Measurements from ENCODE around the gene NTN1.

The NTN1 gene

GRCh38 chr17:8997994-8998628 lies 23.2 kb upstream of the NTN1 start:
- no peak overlapping the region for H3K9ac ChIP-seq (ENCODE audit: low read length)
- H3K18ac ChIP-seq (ENCODE audit: low read length): no peak overlapping the region
- H3K27ac ChIP-seq (ENCODE audit: low read depth, low read length): no peak overlapping the region
- H2BK120ac ChIP-seq (ENCODE audit: insufficient read depth, low read length, poor library complexity): no peak overlapping the region
- H3K23ac ChIP-seq (ENCODE audit: low read length): no peak overlapping the region
- no peaks in the 10 kb centered on the region for H3K79me2 ChIP-seq (ENCODE audit: control insufficient read depth, insufficient read depth, low read length, poor library complexity)
- H3K14ac ChIP-seq (ENCODE audit: low read length): no peak overlapping the region
- no peak overlapping the region for H2BK5ac ChIP-seq (ENCODE audit: low read depth, low read length, poor library complexity)
- H3K27me3 ChIP-seq (ENCODE audit: insufficient read depth, low read length): peaks cover 21% of the 10 kb centered on the region
- no peak overlapping the region for H3K4me3 ChIP-seq (ENCODE audit: low read depth, low read length)
- H3K36me3 ChIP-seq (ENCODE audit: control insufficient read depth in 1 of 2, insufficient read depth in 2 of 2, low read length in 2 of 2): no peaks in the 10 kb centered on the region
- no peaks in the 10 kb centered on the region for H3K9me3 ChIP-seq (ENCODE audit: insufficient read depth, low read depth, low read length)
- H4K12ac ChIP-seq (ENCODE audit: low read depth, low read length): no peak overlapping the region
- H2AFZ ChIP-seq (ENCODE audit: insufficient read depth, low read length, poor library complexity): no peak overlapping the region
- no peak overlapping the region for H3K4me2 ChIP-seq (ENCODE audit: low read length)
- H2BK12ac ChIP-seq (ENCODE audit: low read length): no peak overlapping the region
- no peaks in the 10 kb centered on the region for H3K79me1 ChIP-seq (ENCODE audit: low read length)
- H4K8ac ChIP-seq (ENCODE audit: low read depth, low read length): no peak overlapping the region
- no peak overlapping the region for H3K4ac ChIP-seq (ENCODE audit: low read depth, low read length)
- WGBS (ENCODE audit: extremely low coverage, insufficient coverage, insufficient read length): no CpG with 5 or more reads among the region's 9 CpGs
- peak; percentile 60 to 87 for DNase-seq
- H3K4me1 ChIP-seq (ENCODE audit: control insufficient read depth in 1 of 2, insufficient read depth in 2 of 2, low read length in 2 of 2): peaks cover 0 to 5% of the 10 kb centered on the region in 2 experiments
- H2AK5ac ChIP-seq (ENCODE audit: low read length): no peak overlapping the region
- H4K91ac ChIP-seq (ENCODE audit: low read depth, low read length): no peak overlapping the region

GRCh38 chr17:9001559-9001958 lies 19.8 kb upstream of the NTN1 start:
- H4K91ac ChIP-seq (ENCODE audit: low read depth, low read length): no peak overlapping the region

GRCh38 chr17:9002227-9002605 lies 19.1 kb upstream of the NTN1 start:
- Histone ChIP-seq H4K91ac (ENCODE audit: low read depth, low read length) (no peak overlapping the region), H3K27me3 (ENCODE audit: insufficient read depth, low read length) (peaks cover 48% of the 10 kb centered on the region), H3K23ac (ENCODE audit: low read length) (no peak overlapping the region), H3K27ac (ENCODE audit: low read depth, low read length) (no peak overlapping the region), H3K4me1 (ENCODE audit: control insufficient read depth in 1 of 2, insufficient read depth in 2 of 2, low read length in 2 of 2) (peaks cover 5 to 6% of the 10 kb centered on the region in 2 experiments), H3K79me2 (ENCODE audit: control insufficient read depth, insufficient read depth, low read length, poor library complexity) (no peaks in the 10 kb centered on the region), H2BK12ac (ENCODE audit: low read length) (no peak overlapping the region), H3K36me3 (ENCODE audit: control insufficient read depth in 1 of 2, insufficient read depth in 2 of 2, low read length in 2 of 2) (no peaks in the 10 kb centered on the region), H4K8ac (ENCODE audit: low read depth, low read length) (no peak overlapping the region), H3K9me3 (ENCODE audit: insufficient read depth, low read depth, low read length) (peaks cover 4% of the 10 kb centered on the region), H3K14ac (ENCODE audit: low read length) (no peak overlapping the region), H3K18ac (ENCODE audit: low read length) (no peak overlapping the region), H2BK120ac (ENCODE audit: insufficient read depth, low read length, poor library complexity) (no peak overlapping the region), H3K79me1 (ENCODE audit: low read length) (no peaks in the 10 kb centered on the region), H2AK5ac (ENCODE audit: low read length) (no peak overlapping the region), H3K4me3 (ENCODE audit: low read depth, low read length) (no peak overlapping the region), H3K4ac (ENCODE audit: low read depth, low read length) (no peak overlapping the region), H2AFZ (ENCODE audit: insufficient read depth, low read length, poor library complexity) (no peak overlapping the region), H3K4me2 (ENCODE audit: low read length) (no peak overlapping the region), H2BK5ac (ENCODE audit: low read depth, low read length, poor library complexity) (no peak overlapping the region), H3K9ac (ENCODE audit: low read length) (no peak overlapping the region), H4K12ac (ENCODE audit: low read depth, low read length) (no peak overlapping the region)
- WGBS (ENCODE audit: extremely low coverage, insufficient coverage, insufficient read length): no CpG with 5 or more reads among the region's 15 CpGs
- no peak for DNase-seq

More at GRCh38 chr17:9001559-9001958, 19.8 kb upstream of the NTN1 start:
- no peak overlapping the region for H2AFZ ChIP-seq (ENCODE audit: insufficient read depth, low read length, poor library complexity)
- no peak overlapping the region for H3K27ac ChIP-seq (ENCODE audit: low read depth, low read length)
- no CpG with 5 or more reads among the region's 3 CpGs for WGBS (ENCODE audit: extremely low coverage, insufficient coverage, insufficient read length)
- no peak overlapping the region for H2BK12ac ChIP-seq (ENCODE audit: low read length)
- no peaks in the 10 kb centered on the region for H3K79me2 ChIP-seq (ENCODE audit: control insufficient read depth, insufficient read depth, low read length, poor library complexity)
- H3K27me3 ChIP-seq (ENCODE audit: insufficient read depth, low read length): peaks cover 48% of the 10 kb centered on the region
- no peak overlapping the region for H2BK5ac ChIP-seq (ENCODE audit: low read depth, low read length, poor library complexity)
- H3K14ac ChIP-seq (ENCODE audit: low read length): no peak overlapping the region
- H2AK5ac ChIP-seq (ENCODE audit: low read length): no peak overlapping the region
- no peak overlapping the region for H3K18ac ChIP-seq (ENCODE audit: low read length)
- H3K4me1 ChIP-seq (ENCODE audit: control insufficient read depth in 1 of 2, insufficient read depth in 2 of 2, low read length in 2 of 2): peaks cover 5 to 6% of the 10 kb centered on the region in 2 experiments
- no peak overlapping the region for H3K4ac ChIP-seq (ENCODE audit: low read depth, low read length)
- no peak overlapping the region for H4K12ac ChIP-seq (ENCODE audit: low read depth, low read length)
- peaks cover 4% of the 10 kb centered on the region for H3K9me3 ChIP-seq (ENCODE audit: insufficient read depth, low read depth, low read length)
- DNase-seq: no peak
- no peak overlapping the region for H3K9ac ChIP-seq (ENCODE audit: low read length)
- no peak overlapping the region for H4K8ac ChIP-seq (ENCODE audit: low read depth, low read length)
- H3K79me1 ChIP-seq (ENCODE audit: low read length): no peaks in the 10 kb centered on the region
- H2BK120ac ChIP-seq (ENCODE audit: insufficient read depth, low read length, poor library complexity): no peak overlapping the region
- H3K23ac ChIP-seq (ENCODE audit: low read length): no peak overlapping the region
- H3K4me3 ChIP-seq (ENCODE audit: low read depth, low read length): no peak overlapping the region
- no peak overlapping the region for H3K4me2 ChIP-seq (ENCODE audit: low read length)
- no peaks in the 10 kb centered on the region for H3K36me3 ChIP-seq (ENCODE audit: control insufficient read depth in 1 of 2, insufficient read depth in 2 of 2, low read length in 2 of 2)

- H3K36me3 ChIP-seq (ENCODE audit: control insufficient read depth in 1 of 2, insufficient read depth in 2 of 2, low read length in 2 of 2): no peaks in the 10 kb centered on the region
- no peak overlapping the region for H3K23ac ChIP-seq (ENCODE audit: low read length)
- H3K79me2 ChIP-seq (ENCODE audit: control insufficient read depth, insufficient read depth, low read length, poor library complexity): no peaks in the 10 kb centered on the region
- no peak overlapping the region for H3K9ac ChIP-seq (ENCODE audit: low read length)
- no peak overlapping the region for H2BK120ac ChIP-seq (ENCODE audit: insufficient read depth, low read length, poor library complexity)
- H4K8ac ChIP-seq (ENCODE audit: low read depth, low read length): no peak overlapping the region
- no peak overlapping the region for H2BK12ac ChIP-seq (ENCODE audit: low read length)
- H2AFZ ChIP-seq (ENCODE audit: insufficient read depth, low read length, poor library complexity): peak overlapping the region; percentile 55
- H3K9me3 ChIP-seq (ENCODE audit: insufficient read depth, low read depth, low read length): peaks cover 4% of the 10 kb centered on the region
- peak overlapping the region; percentile 84 for H3K4me2 ChIP-seq (ENCODE audit: low read length)
- H3K27ac ChIP-seq (ENCODE audit: low read depth, low read length): no peak overlapping the region
- DNase-seq: peak in 1 of 2 donors; percentile 52
- H3K14ac ChIP-seq (ENCODE audit: low read length): no peak overlapping the region
- no peak overlapping the region for H4K91ac ChIP-seq (ENCODE audit: low read depth, low read length)
- no peak overlapping the region for H4K12ac ChIP-seq (ENCODE audit: low read depth, low read length)
- H3K4me1 ChIP-seq (ENCODE audit: control insufficient read depth in 1 of 2, insufficient read depth in 2 of 2, low read length in 2 of 2): peaks cover 5 to 6% of the 10 kb centered on the region in 2 experiments
- no peak overlapping the region for H3K18ac ChIP-seq (ENCODE audit: low read length)
- no CpG with 5 or more reads among the region's 69 CpGs for WGBS (ENCODE audit: extremely low coverage, insufficient coverage, insufficient read length)
- H3K27me3 ChIP-seq (ENCODE audit: insufficient read depth, low read length): peaks cover 48% of the 10 kb centered on the region
- H3K4me3 ChIP-seq (ENCODE audit: low read depth, low read length): peak overlapping the region; percentile 44
- no peaks in the 10 kb centered on the region for H3K79me1 ChIP-seq (ENCODE audit: low read length)
- no peak overlapping the region for H3K4ac ChIP-seq (ENCODE audit: low read depth, low read length)
- no peak overlapping the region for H2BK5ac ChIP-seq (ENCODE audit: low read depth, low read length, poor library complexity)
- H2AK5ac ChIP-seq (ENCODE audit: low read length): no peak overlapping the region
Measured at GRCh38 chr17:9002606-9003354, 18.5 kb upstream of the NTN1 start.
